Caki2 (cell line): ENCODE data around the gene SEMA5B. TPM values are rescaled to one million over a fixed set of nuclear protein-coding genes. Genes with fewer than 3 reads are reported as not detected.
A peak's percentile ranks its signal among the peaks of the same experiment; 100 is the strongest.

Source experiments
- DNase-seq: peaks from one replicate; pipeline ENCODE4 v3.0.0-alpha.2; 2015; ENCODE audit warnings: low read depth
- in situ Hi-C: cut with HindIII; loops from 2 replicates; pipeline ENCODE4 v1.10.0; 2016; ENCODE audit warnings: low sequenced_read_pairs, low pct_unique_long_range_greater_than_20kb, mixed read lengths
- total RNA-seq: library from RNA; depleted of rRNA; stranded (reverse); fragments of >200 nt; shearing (Covaris generic); gene quantifications from 2 replicates; pipeline ENCODE4 v1.2.3, GENCODE V29; 2014; ENCODE audit warnings: low replicate concordance; rRNA removed

Gene SEMA5B
- 0.07 and 0.67 TPM in 2 replicates for total RNA-seq

- DNase-seq: peak; percentile 13
- in situ Hi-C loops: loop anchor here (25.0 kb wide), 1 partner anchor 115 kb away; no protein-coding TSS in a partner anchor
These were observed at the start of gene SEMA5B for GRCh38 chr3:123027292-123028232. Gene SEMA5B (minus strand): TSS chr3:123027763. CDS start chr3:122961263, 66,500 bp downstream.

GRCh38 chr3:123076496-123077418 is 49.2 kb upstream of the SEMA5B start:
- no peak for DNase-seq
- in situ Hi-C loops: no loop called here

GRCh38 chr3:123076112-123076495 is 48.5 kb upstream of the SEMA5B start:
- no peak for DNase-seq
- in situ Hi-C loops: no loop called here

- no peak for DNase-seq
- in situ Hi-C loops: no loop called here
These were observed 47.8 kb upstream of the SEMA5B start for GRCh38 chr3:123075359-123075758.

- no peak for DNase-seq
- in situ Hi-C loops: no loop called here
These were observed 45.0 kb upstream of the SEMA5B start for GRCh38 chr3:123072564-123072963.

- in situ Hi-C loops: no loop called here
- no peak for DNase-seq
These were observed 44.6 kb upstream of the SEMA5B start for GRCh38 chr3:123072152-123072551.

- in situ Hi-C loops: no loop called here
- no peak for DNase-seq
These were observed 44.0 kb upstream of the SEMA5B start for GRCh38 chr3:123071581-123071980.

GRCh38 chr3:123071146-123071545 is 43.6 kb upstream of the SEMA5B start:
- DNase-seq: no peak
- in situ Hi-C loops: no loop called here

GRCh38 chr3:123070510-123070909 is 42.9 kb upstream of the SEMA5B start:
- in situ Hi-C loops: no loop called here
- no peak for DNase-seq

- no peak for DNase-seq
- in situ Hi-C loops: no loop called here
These were observed 41.2 kb upstream of the SEMA5B start for GRCh38 chr3:123068601-123069381.

GRCh38 chr3:123067689-123068600 is 40.4 kb upstream of the SEMA5B start:
- in situ Hi-C loops: no loop called here
- DNase-seq: peak; percentile 33

- in situ Hi-C loops: no loop called here
- DNase-seq: peak; percentile 82
These were observed 39.5 kb upstream of the SEMA5B start, which contains the start of gene PDIA5 for GRCh38 chr3:123066896-123067688. Gene PDIA5 (plus strand): TSS chr3:123067025. CDS start chr3:123067165, 140 bp downstream.

- in situ Hi-C loops: no loop called here
- no peak for DNase-seq
These were observed 39.0 kb upstream of the SEMA5B start for GRCh38 chr3:123066599-123066895.

- in situ Hi-C loops: no loop called here
- no peak for DNase-seq
These were observed 37.4 kb upstream of the SEMA5B start for GRCh38 chr3:123064914-123065313.

GRCh38 chr3:123064506-123064905 is 36.9 kb upstream of the SEMA5B start:
- in situ Hi-C loops: no loop called here
- DNase-seq: no peak

- in situ Hi-C loops: no loop called here
- DNase-seq: no peak
These were observed 35.5 kb upstream of the SEMA5B start for GRCh38 chr3:123063034-123063433.
